Measurements from ENCODE around the gene MAN1B1. TPM values are rescaled to one million over a fixed set of nuclear protein-coding genes. Genes with fewer than 3 reads are reported as not detected.

The MAN1B1 gene
- polyA plus RNA-seq, 3 donors: 29.3 to 38.2 (median 33.3) TPM

- H3K4me1 ChIP-seq (ENCODE audit: control insufficient read depth in 1 of 2, insufficient read depth in 2 of 2, low read length in 2 of 2): peaks cover 33 to 42% of the 10 kb centered on the region in 2 donors
- H3K4me3 ChIP-seq (replicated peaks in 1 of 3; ENCODE audit: low read depth in 2 of 3, low read length in 3 of 3): peak overlapping the region; percentile 19 to 82 (median 45)
- Mint-ChIP-seq H3K27me3 (ENCODE audit: low read depth in 3 of 3) (peaks cover 22 to 29% (median 27%) of the 10 kb centered on the region in 3 donors), H3K4me1 (peaks cover 26% of the 10 kb centered on the region), H3K9me3 (peaks cover 3 to 18% (median 14%) of the 10 kb centered on the region in 7 donors), H3K4me3 (peak overlapping the region; percentile 79 to 99), H3K27ac (peak overlapping the region; percentile 57 to 90 (median 82)), H3K36me3 (peaks cover 0 to 3% of the 10 kb centered on the region in 2 donors)
- intact Hi-C loops (cut with micrococcal nuclease): loop anchor here in 1 of 2 donors (5.0 kb wide), 1 partner anchor 96 kb away; the partner anchor contains the start of gene RNF208
- no peak for TF ChIP-seq CTCF (IDR thresholded peaks at IDR 0.05)
- H3K36me3 ChIP-seq (replicated peaks in 1 of 2; ENCODE audit: control insufficient read depth in 1 of 2, insufficient read depth in 2 of 2, low read length in 2 of 2): no peaks in the 10 kb centered on the region
- peak overlapping the region; percentile 42 for H3K9ac ChIP-seq (ENCODE audit: insufficient read depth, low read length, poor library complexity, severe bottlenecking)
- H3K9me3 ChIP-seq (replicated peaks in 1 of 2; ENCODE audit: control insufficient read depth in 1 of 2, insufficient read depth in 1 of 2, low read length in 2 of 2): peaks cover 10 to 17% of the 10 kb centered on the region in 2 donors
- peak overlapping the region; percentile 74 for H2AFZ ChIP-seq (ENCODE audit: insufficient read depth, low read depth, low read length, poor library complexity, severe bottlenecking)
- no peaks in the 10 kb centered on the region for H3K79me2 ChIP-seq (ENCODE audit: insufficient read depth, low read length)
- H4K20me1 ChIP-seq (ENCODE audit: insufficient read depth, low read length): no peaks in the 10 kb centered on the region
- peak in 1 of 3 donors; percentile 24 for DNase-seq
- H3K27ac ChIP-seq (ENCODE audit: low read depth in 1 of 2, low read length in 2 of 2): peak overlapping the region; percentile 55 to 70
- WGBS (ENCODE audit: insufficient coverage): 11% methylated on average over 1 of the region's 3 CpGs
- peaks cover 0 to 23% of the 10 kb centered on the region in 2 donors for H3K27me3 ChIP-seq (ENCODE audit: control insufficient read depth in 2 of 2, insufficient read depth in 2 of 2, low read length in 2 of 2)
- peak overlapping the region; percentile 88 for H3K4me2 ChIP-seq (replicated peaks; ENCODE audit: extremely low read depth, low read length, poor library complexity, severe bottlenecking)
These were observed 40.0 kb downstream of the MAN1B1 start for GRCh38 chr9:137126786-137127185.

GRCh38 chr9:137127301-137128157, 40.7 kb downstream of the MAN1B1 start:
- peaks cover 3 to 19% (median 14%) of the 10 kb centered on the region in 7 donors for H3K9me3 Mint-ChIP-seq
- H3K27me3 Mint-ChIP-seq (ENCODE audit: low read depth in 3 of 3): peaks cover 22 to 29% (median 29%) of the 10 kb centered on the region in 3 donors
- H3K36me3 Mint-ChIP-seq: peaks cover 0 to 3% of the 10 kb centered on the region in 2 donors
- H2AFZ ChIP-seq (ENCODE audit: insufficient read depth, low read depth, low read length, poor library complexity, severe bottlenecking): peak overlapping the region; percentile 74
- peak overlapping the region; percentile 79 to 99 for H3K4me3 Mint-ChIP-seq
- WGBS (ENCODE audit: insufficient coverage): 12% methylated on average over 18 of the region's 24 CpGs
- peak; percentile 62 to 75 (median 74) for DNase-seq
- no peaks in the 10 kb centered on the region for H4K20me1 ChIP-seq (ENCODE audit: insufficient read depth, low read length)
- H3K4me1 ChIP-seq (ENCODE audit: control insufficient read depth in 1 of 2, insufficient read depth in 2 of 2, low read length in 2 of 2): peaks cover 33 to 42% of the 10 kb centered on the region in 2 donors
- H3K27ac Mint-ChIP-seq: peak overlapping the region; percentile 82 to 91 (median 87)
- H3K4me2 ChIP-seq (replicated peaks; ENCODE audit: extremely low read depth, low read length, poor library complexity, severe bottlenecking): peak overlapping the region; percentile 88
- peaks cover 0 to 25% of the 10 kb centered on the region in 2 donors for H3K27me3 ChIP-seq (ENCODE audit: control insufficient read depth in 2 of 2, insufficient read depth in 2 of 2, low read length in 2 of 2)
- intact Hi-C loops (cut with micrococcal nuclease): loop anchor here in 1 of 2 donors (5.0 kb wide), 1 partner anchor 95 kb away; the partner anchor contains the start of gene RNF208
- H3K4me3 ChIP-seq (replicated peaks in 1 of 3; ENCODE audit: low read depth in 2 of 3, low read length in 3 of 3): peak overlapping the region; percentile 19 to 82 (median 45)
- H3K9me3 ChIP-seq (replicated peaks in 1 of 2; ENCODE audit: control insufficient read depth in 1 of 2, insufficient read depth in 1 of 2, low read length in 2 of 2): peaks cover 10 to 17% of the 10 kb centered on the region in 2 donors
- peak overlapping the region; percentile 42 for H3K9ac ChIP-seq (ENCODE audit: insufficient read depth, low read length, poor library complexity, severe bottlenecking)
- no peaks in the 10 kb centered on the region for H3K79me2 ChIP-seq (ENCODE audit: insufficient read depth, low read length)
- TF ChIP-seq CTCF (IDR thresholded peaks at IDR 0.05): no peak
- H3K4me1 Mint-ChIP-seq: peaks cover 26% of the 10 kb centered on the region
- peak overlapping the region; percentile 55 to 70 for H3K27ac ChIP-seq (ENCODE audit: low read depth in 1 of 2, low read length in 2 of 2)
- H3K36me3 ChIP-seq (replicated peaks in 1 of 2; ENCODE audit: control insufficient read depth in 1 of 2, insufficient read depth in 2 of 2, low read length in 2 of 2): no peaks in the 10 kb centered on the region
